HAP-1 (cell line): ENCODE results near the gene PDGFD.

ENCODE experiments used
- DNase-seq, 2 experiments: peaks; one replicate each; pipeline ENCODE4 v3.0.0-alpha.2; 2016 to 2020; ENCODE audit warnings: low spot score in 2 of 2
- H3K27me3 ChIP-seq: fragments of 250-450 bp; sonication (Bioruptor Pico); 2 replicates; pipeline ENCODE4 v1.5.1; 2020; ENCODE audit warnings: low read depth, mild to moderate bottlenecking, moderate library complexity
- H3K36me3 ChIP-seq: fragments of 250-450 bp; sonication (Bioruptor Pico); replicated peaks from 2 replicates; pipeline ENCODE4 v1.5.1; 2020; ENCODE audit warnings: mild to moderate bottlenecking
- H3K4me1 ChIP-seq: fragments of 250-450 bp; sonication (Bioruptor Pico); 2 replicates; pipeline ENCODE4 v1.5.1; 2020; ENCODE audit warnings: mild to moderate bottlenecking
- H3K4me3 ChIP-seq: fragments of 250-450 bp; sonication (Bioruptor Pico); 2 replicates; pipeline ENCODE4 v1.5.1; 2020; ENCODE audit warnings: mild to moderate bottlenecking, moderate library complexity
- H3K9me3 ChIP-seq: fragments of 250-450 bp; sonication (Bioruptor Pico); 2 replicates; pipeline ENCODE4 v1.5.1; 2020; ENCODE audit warnings: mild to moderate bottlenecking, moderate library complexity
- in situ Hi-C: fragments of 300-500 bp; cut with MboI; formaldehyde crosslinking; loops from 3 replicates; pipeline ENCODE4 v1.14.3; 2020; ENCODE audit warnings: low sequenced_read_pairs, inconsistent platforms, mixed read lengths

The PDGFD gene

GRCh38 chr11:104155375-104155774 is 8.6 kb downstream of the PDGFD start:
- Histone ChIP-seq H3K9me3 (no peaks in the 10 kb centered on the region), H3K4me3 (no peak overlapping the region), H3K27me3 (peaks cover 8% of the 10 kb centered on the region), H3K4me1 (no peaks in the 10 kb centered on the region), H3K36me3 (no peaks in the 10 kb centered on the region)
- in situ Hi-C loops, result no loop called here
- no peak for DNase-seq

- no peak for DNase-seq
- H3K4me1 ChIP-seq, result no peaks in the 10 kb centered on the region
- H3K9me3 ChIP-seq, result no peaks in the 10 kb centered on the region
- no peak overlapping the region for H3K4me3 ChIP-seq
- H3K27me3 ChIP-seq, result peaks cover 8% of the 10 kb centered on the region
- in situ Hi-C loops, result no loop called here
- no peaks in the 10 kb centered on the region for H3K36me3 ChIP-seq
Measured at GRCh38 chr11:104154296-104154695, 9.7 kb downstream of the PDGFD start.

GRCh38 chr11:104152941-104153505 is 10.9 kb downstream of the PDGFD start:
- H3K27me3 ChIP-seq, result peaks cover 8% of the 10 kb centered on the region
- no peaks in the 10 kb centered on the region for H3K36me3 ChIP-seq
- H3K9me3 ChIP-seq, result no peaks in the 10 kb centered on the region
- H3K4me1 ChIP-seq, result no peaks in the 10 kb centered on the region
- H3K4me3 ChIP-seq, result no peak overlapping the region
- no peak for DNase-seq
- in situ Hi-C loops, result no loop called here

- H3K9me3 ChIP-seq, result no peaks in the 10 kb centered on the region
- H3K4me1 ChIP-seq, result no peaks in the 10 kb centered on the region
- in situ Hi-C loops, result no loop called here
- H3K36me3 ChIP-seq, result no peaks in the 10 kb centered on the region
- no peak overlapping the region for H3K4me3 ChIP-seq
- H3K27me3 ChIP-seq, result peaks cover 7% of the 10 kb centered on the region
- DNase-seq, result peak in 1 of 2 experiments; percentile 16
Measured at GRCh38 chr11:104151404-104152204, 12.3 kb downstream of the PDGFD start.

- H3K9me3 ChIP-seq, result no peaks in the 10 kb centered on the region
- no peak overlapping the region for H3K4me3 ChIP-seq
- no peaks in the 10 kb centered on the region for H3K36me3 ChIP-seq
- peaks cover 4% of the 10 kb centered on the region; the same call in 1 of the 2 replicates for H3K27me3 ChIP-seq
- no peaks in the 10 kb centered on the region for H3K4me1 ChIP-seq
- no peak for DNase-seq
- in situ Hi-C loops, result no loop called here
Measured at GRCh38 chr11:104148706-104149105, 15.2 kb downstream of the PDGFD start.

GRCh38 chr11:104148074-104148473 is 15.9 kb downstream of the PDGFD start:
- in situ Hi-C loops, result no loop called here
- Histone ChIP-seq H3K36me3 (no peaks in the 10 kb centered on the region), H3K4me3 (no peak overlapping the region), H3K4me1 (no peaks in the 10 kb centered on the region), H3K27me3 (no peaks in the 10 kb centered on the region), H3K9me3 (no peaks in the 10 kb centered on the region)
- no peak for DNase-seq

GRCh38 chr11:104146943-104147342 is 17.0 kb downstream of the PDGFD start:
- in situ Hi-C loops, result no loop called here
- Histone ChIP-seq H3K36me3 (no peaks in the 10 kb centered on the region), H3K4me1 (no peaks in the 10 kb centered on the region), H3K4me3 (no peak overlapping the region), H3K9me3 (no peaks in the 10 kb centered on the region), H3K27me3 (no peaks in the 10 kb centered on the region)
- no peak for DNase-seq

GRCh38 chr11:104146421-104146820 is 17.5 kb downstream of the PDGFD start:
- Histone ChIP-seq H3K27me3 (no peaks in the 10 kb centered on the region), H3K36me3 (no peaks in the 10 kb centered on the region), H3K4me1 (no peaks in the 10 kb centered on the region), H3K4me3 (no peak overlapping the region), H3K9me3 (no peaks in the 10 kb centered on the region)
- in situ Hi-C loops, result no loop called here
- DNase-seq, result no peak

- H3K36me3 ChIP-seq, result no peaks in the 10 kb centered on the region
- H3K4me3 ChIP-seq, result no peak overlapping the region
- H3K4me1 ChIP-seq, result no peaks in the 10 kb centered on the region
- no peaks in the 10 kb centered on the region for H3K9me3 ChIP-seq
- DNase-seq, result no peak
- in situ Hi-C loops, result no loop called here
- H3K27me3 ChIP-seq, result no peaks in the 10 kb centered on the region
Measured at GRCh38 chr11:104145062-104145461, 18.9 kb downstream of the PDGFD start.

- DNase-seq, result no peak
- H3K27me3 ChIP-seq, result no peaks in the 10 kb centered on the region
- H3K9me3 ChIP-seq, result no peaks in the 10 kb centered on the region
- in situ Hi-C loops, result no loop called here
- H3K4me1 ChIP-seq, result no peaks in the 10 kb centered on the region
- no peaks in the 10 kb centered on the region for H3K36me3 ChIP-seq
- H3K4me3 ChIP-seq, result no peak overlapping the region
Measured at GRCh38 chr11:104142698-104143097, 21.2 kb downstream of the PDGFD start.

- no peaks in the 10 kb centered on the region for H3K36me3 ChIP-seq
- in situ Hi-C loops, result no loop called here
- H3K9me3 ChIP-seq, result no peaks in the 10 kb centered on the region
- no peaks in the 10 kb centered on the region for H3K4me1 ChIP-seq
- H3K4me3 ChIP-seq, result no peak overlapping the region
- no peak for DNase-seq
- H3K27me3 ChIP-seq, result no peaks in the 10 kb centered on the region
Measured at GRCh38 chr11:104136861-104137260, 27.1 kb downstream of the PDGFD start.

- no peaks in the 10 kb centered on the region for H3K36me3 ChIP-seq
- no peak for DNase-seq
- H3K4me3 ChIP-seq, result no peak overlapping the region
- in situ Hi-C loops, result no loop called here
- H3K4me1 ChIP-seq, result no peaks in the 10 kb centered on the region
- no peaks in the 10 kb centered on the region for H3K27me3 ChIP-seq
- no peaks in the 10 kb centered on the region for H3K9me3 ChIP-seq
Measured at GRCh38 chr11:104134745-104135144, 29.2 kb downstream of the PDGFD start.

- H3K27me3 ChIP-seq, result no peaks in the 10 kb centered on the region
- in situ Hi-C loops, result no loop called here
- no peak for DNase-seq
- no peak overlapping the region for H3K4me3 ChIP-seq
- no peaks in the 10 kb centered on the region for H3K4me1 ChIP-seq
- H3K36me3 ChIP-seq, result no peaks in the 10 kb centered on the region
- no peaks in the 10 kb centered on the region for H3K9me3 ChIP-seq
Measured at GRCh38 chr11:104130161-104130560, 33.8 kb downstream of the PDGFD start.

- in situ Hi-C loops, result no loop called here
- no peaks in the 10 kb centered on the region; the same call in 1 of the 2 replicates for H3K27me3 ChIP-seq
- H3K36me3 ChIP-seq, result no peaks in the 10 kb centered on the region
- H3K4me1 ChIP-seq, result no peaks in the 10 kb centered on the region
- no peak for DNase-seq
- no peak overlapping the region for H3K4me3 ChIP-seq
- no peaks in the 10 kb centered on the region for H3K9me3 ChIP-seq
Measured at GRCh38 chr11:104129145-104129544, 34.8 kb downstream of the PDGFD start.
